Kidney (tissue), 14 donors: ENCODE measurements around the gene ATL3. TPM values are rescaled to one million over a fixed set of nuclear protein-coding genes. Genes with fewer than 3 reads are reported as not detected.

Source experiments
- DNase-seq, 5 donors: peaks; one replicate each; pipeline ENCODE4 v3.0.0-alpha.2; 2013 to 2020
- FAIRE-seq: peaks from 2 replicates; lab custom pipeline; 2012; peaks lifted over from hg19 to GRCh38; lab: Jason Lieb, UNC
- H3K27ac ChIP-seq, 2 donors: one replicate each; pipeline ENCODE4 v1.7.0; 2013; ENCODE audit warnings: low read depth in 2 of 2, low read length in 2 of 2, inconsistent platforms in 1 of 2
- H3K27me3 ChIP-seq: one replicate; pipeline ENCODE4 v1.7.1; 2013; ENCODE audit warnings: low read length, inconsistent platforms; ENCODE audit not compliant: control insufficient read depth, insufficient read depth
- H3K36me3 ChIP-seq, 3 donors: one replicate each; pipeline versions ENCODE4 v1.7.0 to v1.7.1; 2013; ENCODE audit warnings: low read length in 3 of 3, control low read depth in 1 of 3, inconsistent platforms in 1 of 3; ENCODE audit not compliant: insufficient read depth in 3 of 3, control insufficient read depth in 2 of 3
- H3K4me1 ChIP-seq, 3 donors: one replicate each; pipeline versions ENCODE4 v1.7.0 to v1.7.1; 2013; ENCODE audit warnings: low read length in 3 of 3, inconsistent platforms in 1 of 3, low read depth in 1 of 3; ENCODE audit not compliant: control insufficient read depth in 2 of 3, insufficient read depth in 2 of 3
- H3K4me3 ChIP-seq, 3 donors: one replicate each; pipeline versions ENCODE4 v1.7.0 to v1.8.1; 2013; ENCODE audit warnings: low read length in 3 of 3, control low read depth in 1 of 3, inconsistent platforms in 1 of 3
- H3K9ac ChIP-seq, 3 donors: one replicate each; pipeline versions ENCODE4 v1.7.0 to v1.7.1; 2013; ENCODE audit warnings: low read length in 3 of 3, control low read depth in 1 of 3, inconsistent platforms in 1 of 3
- H3K9me3 ChIP-seq, 3 donors: one replicate each; pipeline versions ENCODE4 v1.7.0 to v1.7.1; 2013; ENCODE audit warnings: low read length in 3 of 3, control low read depth in 1 of 3, inconsistent platforms in 1 of 3; ENCODE audit not compliant: control insufficient read depth in 2 of 3, insufficient read depth in 1 of 3
- CTCF ChIP-seq: IDR thresholded peaks from 3 replicates; pipeline ENCODE4 v1.5.1; 2012; ENCODE audit warnings: mild to moderate bottlenecking, moderate library complexity, borderline replicate concordance; ENCODE audit not compliant: insufficient read depth; ENCODE audit errors: extremely low read depth
- intact Hi-C: fragments of 100-400 bp; cut with DNase I; formaldehyde crosslinking; loops from one replicate; pipeline ENCODE4 v1.11.1; 2022
- polyA plus RNA-seq: library from polyadenylated mRNA; stranded (reverse); fragments of 350-450 nt; fragmentation: Illumina TruSeq; extraction: RNeasy Lipid Tissue Mini Kit (QIAGEN cat#74804); gene quantifications from one replicate; pipeline ENCODE4 v1.2.3, GENCODE V29; 2014; ENCODE audit warnings: low read depth, low replicate concordance; ENCODE audit not compliant: insufficient read depth
- total RNA-seq: library from RNA; stranded (reverse); fragmentation: NEBNext Ultra II Directional; extraction: Animal tissue kit (Norgen Biotek cat#: 25700); gene quantifications from one replicate; pipeline ENCODE4 v1.2.1, GENCODE V29; 2021
- donor health status: control.
- donor health status: control.
- donor health status: control.
- donor health status: control.
- donor health status: control.
- donor health status: DM: yes; HTN: yes; CAD: no.
- donor health status: Normal renal cell carcinoma (clear cell type).

ATL3 gene
- total and polyA plus RNA-seq, 2 donors from 2014 or later: 11.4 to 78.3 TPM

- peak overlapping the region in 1 of 3 donors; percentile 65 for H3K4me3 ChIP-seq
- no peaks in the 10 kb centered on the region for H3K27me3 ChIP-seq
- no peak for DNase-seq
- peak overlapping the region in 1 of 2 donors; percentile 23 for H3K27ac ChIP-seq
- H3K9ac ChIP-seq: no peak overlapping the region
- no peaks in the 10 kb centered on the region for H3K36me3 ChIP-seq
- no peak for TF ChIP-seq CTCF
- no peaks in the 10 kb centered on the region for H3K9me3 ChIP-seq
- H3K4me1 ChIP-seq: peaks cover 0 to 21% (median 13%) of the 10 kb centered on the region in 3 donors
- no peak for FAIRE-seq
- intact Hi-C loops: no loop called here
These were observed 59.0 kb downstream of the ATL3 start for GRCh38 chr11:63612181-63612580.

GRCh38 chr11:63611395-63611747, 59.8 kb downstream of the ATL3 start:
- no peaks in the 10 kb centered on the region for H3K27me3 ChIP-seq
- intact Hi-C loops: no loop called here
- no peak for TF ChIP-seq CTCF
- H3K9ac ChIP-seq: no peak overlapping the region
- no peaks in the 10 kb centered on the region for H3K9me3 ChIP-seq
- H3K27ac ChIP-seq: no peak overlapping the region
- no peaks in the 10 kb centered on the region for H3K36me3 ChIP-seq
- DNase-seq (no peak), FAIRE-seq (no peak)
- peaks cover 0 to 21% (median 13%) of the 10 kb centered on the region in 3 donors for H3K4me1 ChIP-seq
- no peak overlapping the region for H3K4me3 ChIP-seq

GRCh38 chr11:63610604-63611394, 60.4 kb downstream of the ATL3 start:
- DNase-seq (no peak), FAIRE-seq (no peak)
- Histone ChIP-seq H3K4me1 (peaks cover 0 to 21% (median 13%) of the 10 kb centered on the region in 3 donors), H3K9ac (peak overlapping the region in 1 of 3 donors; percentile 19), H3K4me3 (peak overlapping the region in 1 of 3 donors; percentile 6), H3K27me3 (no peaks in the 10 kb centered on the region), H3K36me3 (no peaks in the 10 kb centered on the region), H3K9me3 (no peaks in the 10 kb centered on the region), H3K27ac (peak overlapping the region; percentile 49 to 65)
- TF ChIP-seq CTCF: no peak
- intact Hi-C loops: no loop called here
